Heart left ventricle (tissue), 16 donors: ENCODE measurements around the gene AJAP1. TPM values are rescaled to one million over a fixed set of nuclear protein-coding genes. Genes with fewer than 3 reads are reported as not detected.

Source experiments
- ATAC-seq, 4 donors: fragments of 200-7000 bp; cut with Tn5 transposase; one replicate each; pipeline ENCODE4 v1.9.1; 2020 to 2022; ENCODE audit warnings: moderate library complexity in 4 of 4, mild to moderate bottlenecking in 3 of 4, moderate number of reproducible peaks in 1 of 4
- DNase-seq, 5 donors: peaks; one replicate each; pipeline ENCODE4 v3.0.0-alpha.2; 2020
- H3K27ac ChIP-seq, 12 donors: fragments of 200-600 bp; sonication (generic) in 4 of 12; one replicate each; pipeline versions ENCODE4 v1.5.0 to v1.8.0; 2016 to 2022; ENCODE audit warnings: mild to moderate bottlenecking in 2 of 12
- H3K27me3 ChIP-seq, 9 donors: fragments of 200-600 bp; sonication (generic) in 2 of 9; one replicate each; pipeline versions ENCODE4 v1.5.1 to v1.8.0; 2016 to 2022; ENCODE audit warnings: mild to moderate bottlenecking in 3 of 9
- H3K36me3 ChIP-seq, 9 donors: fragments of 200-600 bp; sonication (generic) in 2 of 9; one replicate each; pipeline versions ENCODE4 v1.5.0 to v1.8.0; 2018 to 2022; ENCODE audit warnings: mild to moderate bottlenecking in 2 of 9
- H3K4me1 ChIP-seq, 12 donors: fragments of 200-600 bp; sonication (generic) in 4 of 12; one replicate each; pipeline versions ENCODE4 v1.5.0 to v1.8.0; 2016 to 2022; ENCODE audit warnings: mild to moderate bottlenecking in 3 of 12
- H3K4me3 ChIP-seq, 12 donors: fragments of 200-600 bp; sonication (generic) in 4 of 12; one replicate each; pipeline versions ENCODE4 v1.5.0 to v1.8.0; 2017 to 2022; ENCODE audit warnings: mild to moderate bottlenecking in 9 of 12, moderate library complexity in 4 of 12
- H3K9me3 ChIP-seq, 12 donors: fragments of 200-600 bp; sonication (generic) in 4 of 12; one replicate each; pipeline versions ENCODE4 v1.5.0 to v1.8.0; 2016 to 2022; ENCODE audit warnings: mild to moderate bottlenecking in 1 of 12
- CTCF ChIP-seq, 12 donors: fragments of 200-600 bp; sonication (generic) in 4 of 12; IDR thresholded peaks; one replicate each; pipeline versions ENCODE4 v1.5.0 to v1.8.0; 2018 to 2022; ENCODE audit warnings: antibody characterized with exemption in 12 of 12, mild to moderate bottlenecking in 5 of 12
- POLR2A ChIP-seq, 2 donors: fragments of 450-650 bp; IDR thresholded peaks; one replicate each; pipeline ENCODE4 v1.6.1; 2017; ENCODE audit warnings: antibody characterized with exemption in 2 of 2, mild to moderate bottlenecking in 2 of 2, moderate library complexity in 2 of 2
- WGBS, 4 donors: extraction: QIAGEN DNeasy Blood & Tissue Kit in 2 of 4; methylation state at CpG; one replicate each; pipeline versions ENCODE4 v1.1.5 to v1.1.7; 2013 to 2018; 5-methylcytosine and 5-hydroxymethylcytosine counted together
- intact Hi-C, 10 donors: fragments of 100-400 bp; cut with DNase I; formaldehyde crosslinking; loops; one replicate each; pipeline versions ENCODE4 v1.11.1 to v1.14.2; 2022
- polyA plus RNA-seq, 2 donors: library from polyadenylated mRNA; stranded (reverse); fragments of 200-250 nt; gene quantifications; one replicate each; pipeline ENCODE4 v1.2.3, GENCODE V29; 2013
- total RNA-seq, 9 donors: library from RNA; depleted of rRNA in 2 of 9; stranded (reverse); fragments of >200 nt in 2 of 9; fragmentation: NEBNext Ultra II Directional in 3 of 9; extraction: Animal tissue kit (Norgen Biotek cat#: 25700) in 3 of 9; gene quantifications; one replicate each; pipeline versions ENCODE4 v1.1.0 to v1.2.4, GENCODE V29; 2016 to 2023
- donor health status: ischemic (EF 13 %, LVEDD 7.1; RV severe dilation, severe dysfunction).
- donor health status: healthy with polysubstance abuse.
- donor health status: DM: no; HTN: yes; CAD: no.
- donor health status: DM: no; HTN: no; CAD: no.
- donor health status: ischemic (EF 25% LVEDD 6.9; RV normal size, moderate dysfunction).
- donor health status: ischemic (EF 25% LVEDD 5.7; RV mildly dilated, moderate dysfunction).
- donor health status: healthy.
- donor health status: DM: yes; HTN: yes; CAD: no.
- donor health status: ischemic (EF 35%, LVEDD 5.7; RV mildly dilated, moderate dysfunction).
- donor health status: nonischemic (EF 11% LVEDD 7.7; RV severe dilation, severe dysfunction).
- donor health status: DM: yes; HTN: yes; CAD: no.
- donor health status: PGD.
- donor health status: ischemic (EF 29% LVEDD 5.4; RV normal size, mild dysfunction).
- donor health status: nonischemic (EF 23%, LVEDD 6.1; RV moderate dilation, normal function).

AJAP1 gene
- total and polyA plus RNA-seq, 11 donors: 0.01 to 0.67 (median 0.07) TPM; not detected in 2

GRCh38 chr1:4677608-4678007 lies 23.2 kb downstream of the AJAP1 start:
- no peaks in the 10 kb centered on the region for H3K36me3 ChIP-seq
- H3K27ac ChIP-seq: no peak overlapping the region
- H3K27me3 ChIP-seq: peaks cover 0 to 7% (median 0%) of the 10 kb centered on the region in 9 donors
- peaks cover 0 to 35% (median 8%) of the 10 kb centered on the region in 12 donors for H3K9me3 ChIP-seq
- 74 to 85% (median 79%) methylated on average over 7 of the region's 7 CpGs for WGBS, 4 donors
- no peak for TF ChIP-seq POLR2A (IDR thresholded peaks at IDR 0.05)
- no peak for TF ChIP-seq CTCF (IDR thresholded peaks at IDR 0.05)
- intact Hi-C loops: no loop called here
- no peak overlapping the region for H3K4me3 ChIP-seq
- DNase-seq (no peak), ATAC-seq (no peak)
- H3K4me1 ChIP-seq: no peaks in the 10 kb centered on the region

- no peak for ATAC-seq
- Histone ChIP-seq H3K27me3 (peaks cover 0 to 3% (median 0%) of the 10 kb centered on the region in 9 donors), H3K27ac (no peak overlapping the region), H3K36me3 (no peaks in the 10 kb centered on the region), H3K9me3 (peaks cover 0 to 35% (median 8%) of the 10 kb centered on the region in 12 donors), H3K4me1 (no peaks in the 10 kb centered on the region), H3K4me3 (no peak overlapping the region)
- intact Hi-C loops: no loop called here
- TF ChIP-seq POLR2A (IDR thresholded peaks at IDR 0.05): no peak
- no peak for TF ChIP-seq CTCF (IDR thresholded peaks at IDR 0.05)
- DNase-seq: no peak
- WGBS, 4 donors: 0 to 81% (median 66%) methylated on average over 2 to 3 of the region's 3 CpGs
These were observed 23.8 kb downstream of the AJAP1 start for GRCh38 chr1:4678066-4678717.

- Histone ChIP-seq H3K9me3 (peaks cover 0 to 35% (median 8%) of the 10 kb centered on the region in 12 donors), H3K27me3 (peaks cover 0 to 20% (median 2%) of the 10 kb centered on the region in 9 donors), H3K4me1 (no peaks in the 10 kb centered on the region), H3K4me3 (no peak overlapping the region), H3K27ac (no peak overlapping the region), H3K36me3 (no peaks in the 10 kb centered on the region)
- DNase-seq (no peak), ATAC-seq (no peak)
- intact Hi-C loops: no loop called here
- WGBS, 4 donors: 79 to 93% (median 86%) methylated on average over 8 to 9 of the region's 9 CpGs
- TF ChIP-seq POLR2A (IDR thresholded peaks at IDR 0.05): no peak
- TF ChIP-seq CTCF (IDR thresholded peaks at IDR 0.05): no peak
These were observed 26.6 kb downstream of the AJAP1 start for GRCh38 chr1:4681026-4681425.

- no peak for ATAC-seq
- Histone ChIP-seq H3K4me3 (no peak overlapping the region), H3K9me3 (peaks cover 0 to 28% (median 8%) of the 10 kb centered on the region in 12 donors), H3K4me1 (no peaks in the 10 kb centered on the region), H3K27me3 (peaks cover 0 to 32% (median 2%) of the 10 kb centered on the region in 9 donors), H3K27ac (no peak overlapping the region), H3K36me3 (no peaks in the 10 kb centered on the region)
- intact Hi-C loops: no loop called here
- WGBS, 4 donors: 72 to 82% (median 79%) methylated on average over 2 of the region's 2 CpGs
- DNase-seq: no peak
- no peak for TF ChIP-seq CTCF (IDR thresholded peaks at IDR 0.05)
- TF ChIP-seq POLR2A (IDR thresholded peaks at IDR 0.05): no peak
These were observed 28.3 kb downstream of the AJAP1 start for GRCh38 chr1:4682607-4683220.
